ENCODE data around the gene LRRC36.

Gene LRRC36

GRCh38 chr16:67329901-67330300 lies 3.3 kb downstream of the LRRC36 start:
- no peaks in the 10 kb centered on the region for H3K36me3 ChIP-seq (ENCODE audit: insufficient read depth, low read length)
- H3K4me2 ChIP-seq (ENCODE audit: low read depth, low read length, poor library complexity, severe bottlenecking), result no peak overlapping the region
- TF ChIP-seq EZH2phosphoT487 (IDR thresholded peaks at IDR 0.05; ENCODE audit: borderline replicate concordance) (no peak), CTCF (conservative IDR thresholded peaks at IDR 0.05; ENCODE audit: low read length) (no peak)
- H3K9me3 ChIP-seq (ENCODE audit: insufficient read depth, low read depth, low read length), result no peaks in the 10 kb centered on the region
- H3K27me3 ChIP-seq (ENCODE audit: insufficient read depth, low read length, poor library complexity, severe bottlenecking), result no peaks in the 10 kb centered on the region
- H3K79me2 ChIP-seq (ENCODE audit: insufficient read depth, low read length), result no peaks in the 10 kb centered on the region
- no peak overlapping the region for H2AFZ ChIP-seq (ENCODE audit: low read length)
- no peak overlapping the region for H3K9ac ChIP-seq (ENCODE audit: low read depth, low read length, poor library complexity, severe bottlenecking)
- H3K4me1 ChIP-seq (ENCODE audit: insufficient read depth, low read length, poor library complexity, severe bottlenecking), result peaks cover 10% of the 10 kb centered on the region
- no peaks in the 10 kb centered on the region for H4K20me1 ChIP-seq (ENCODE audit: insufficient read depth, low read length, poor library complexity, severe bottlenecking)
- no peaks in the 10 kb centered on the region for H3K9me2 ChIP-seq (replicated peaks; ENCODE audit: low read depth, low read length)
- no peak overlapping the region for H3K4me3 ChIP-seq (ENCODE audit: low read length, poor library complexity, severe bottlenecking)
- H3F3A ChIP-seq (ENCODE audit: low read depth), result peaks cover 6% of the 10 kb centered on the region; the same call in 1 of the 2 replicates

GRCh38 chr16:67333315-67333714 lies 6.7 kb downstream of the LRRC36 start:
- Histone ChIP-seq H3K79me2 (ENCODE audit: insufficient read depth, low read length) (no peaks in the 10 kb centered on the region), H3K4me2 (ENCODE audit: low read depth, low read length, poor library complexity, severe bottlenecking) (no peak overlapping the region), H3K9ac (ENCODE audit: low read depth, low read length, poor library complexity, severe bottlenecking) (no peak overlapping the region), H3F3A (ENCODE audit: low read depth) (no peaks in the 10 kb centered on the region), H3K9me3 (ENCODE audit: insufficient read depth, low read depth, low read length) (no peaks in the 10 kb centered on the region), H3K4me3 (ENCODE audit: low read length, poor library complexity, severe bottlenecking) (no peak overlapping the region), H3K36me3 (ENCODE audit: insufficient read depth, low read length) (no peaks in the 10 kb centered on the region), H3K27me3 (ENCODE audit: insufficient read depth, low read length, poor library complexity, severe bottlenecking) (no peaks in the 10 kb centered on the region), H2AFZ (ENCODE audit: low read length) (no peak overlapping the region), H3K4me1 (ENCODE audit: insufficient read depth, low read length, poor library complexity, severe bottlenecking) (no peaks in the 10 kb centered on the region), H4K20me1 (ENCODE audit: insufficient read depth, low read length, poor library complexity, severe bottlenecking) (no peaks in the 10 kb centered on the region), H3K9me2 (replicated peaks; ENCODE audit: low read depth, low read length) (no peaks in the 10 kb centered on the region)
- TF ChIP-seq CTCF (conservative IDR thresholded peaks at IDR 0.05; ENCODE audit: low read length), result no peak
- TF ChIP-seq EZH2phosphoT487 (IDR thresholded peaks at IDR 0.05; ENCODE audit: borderline replicate concordance), result no peak

GRCh38 chr16:67336116-67336515 lies 9.5 kb downstream of the LRRC36 start:
- Histone ChIP-seq H3K9ac (ENCODE audit: low read depth, low read length, poor library complexity, severe bottlenecking) (no peak overlapping the region), H3K4me3 (ENCODE audit: low read length, poor library complexity, severe bottlenecking) (no peak overlapping the region), H3K36me3 (ENCODE audit: insufficient read depth, low read length) (no peaks in the 10 kb centered on the region), H3K4me2 (ENCODE audit: low read depth, low read length, poor library complexity, severe bottlenecking) (no peak overlapping the region), H4K20me1 (ENCODE audit: insufficient read depth, low read length, poor library complexity, severe bottlenecking) (no peaks in the 10 kb centered on the region), H3K9me2 (replicated peaks; ENCODE audit: low read depth, low read length) (no peaks in the 10 kb centered on the region), H3F3A (ENCODE audit: low read depth) (no peaks in the 10 kb centered on the region), H3K9me3 (ENCODE audit: insufficient read depth, low read depth, low read length) (no peaks in the 10 kb centered on the region), H3K4me1 (ENCODE audit: insufficient read depth, low read length, poor library complexity, severe bottlenecking) (no peaks in the 10 kb centered on the region), H3K79me2 (ENCODE audit: insufficient read depth, low read length) (no peaks in the 10 kb centered on the region), H3K27me3 (ENCODE audit: insufficient read depth, low read length, poor library complexity, severe bottlenecking) (no peaks in the 10 kb centered on the region), H2AFZ (ENCODE audit: low read length) (no peak overlapping the region)
- TF ChIP-seq CTCF (conservative IDR thresholded peaks at IDR 0.05; ENCODE audit: low read length), result no peak
- TF ChIP-seq EZH2phosphoT487 (IDR thresholded peaks at IDR 0.05; ENCODE audit: borderline replicate concordance), result no peak

Measured in Loucy (cell line).